Measurements from ENCODE around the gene HOOK2.

HOOK2 gene

GRCh38 chr19:12782424-12783290, 7.3 kb upstream of the HOOK2 start:
- peak; percentile 96 for DNase-seq

- no peak for DNase-seq
Observed at GRCh38 chr19:12782174-12782423, 6.7 kb upstream of the HOOK2 start.

DNA sequence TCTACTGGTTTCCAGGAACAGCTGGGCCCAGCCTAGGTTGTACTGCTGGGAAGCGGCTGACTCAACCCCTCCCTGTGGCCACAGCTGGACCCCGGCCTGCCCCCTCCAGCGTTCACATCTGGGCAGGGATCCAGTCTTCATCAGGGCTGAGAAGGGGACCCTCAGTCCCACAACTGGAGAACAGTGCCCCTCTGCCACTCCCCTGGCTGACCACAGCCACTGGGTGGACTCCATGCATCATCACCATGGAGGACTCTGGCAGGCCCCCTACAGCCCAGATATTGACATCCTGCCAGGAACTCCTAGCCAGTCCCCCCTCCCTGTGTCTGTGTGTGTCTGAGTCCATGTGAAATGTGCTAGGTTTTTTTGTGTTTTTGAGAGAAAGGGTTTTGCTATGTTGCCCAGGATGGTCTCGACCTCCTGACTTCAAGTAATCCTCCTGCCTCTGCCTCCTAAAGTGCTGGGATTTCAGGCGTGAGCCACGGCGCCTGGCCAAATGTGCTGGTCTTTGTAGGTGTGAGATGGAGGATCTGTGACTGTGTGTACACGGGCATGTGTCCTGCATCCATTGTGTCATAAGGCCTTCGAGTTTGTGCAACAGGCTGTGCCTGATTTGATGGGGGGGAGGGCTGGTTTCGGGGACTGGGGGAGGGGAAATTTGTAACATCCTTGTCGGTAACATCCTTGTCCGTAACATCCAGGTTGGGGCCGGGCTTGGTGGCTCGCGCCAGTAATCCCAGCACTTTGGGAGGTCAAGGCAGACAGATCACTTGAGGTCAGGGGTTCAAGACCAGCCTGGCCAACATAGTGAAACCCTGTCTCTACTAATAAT, 4.0 kb upstream of the HOOK2 start:
- DNase-seq, result peak; percentile 62

DNA sequence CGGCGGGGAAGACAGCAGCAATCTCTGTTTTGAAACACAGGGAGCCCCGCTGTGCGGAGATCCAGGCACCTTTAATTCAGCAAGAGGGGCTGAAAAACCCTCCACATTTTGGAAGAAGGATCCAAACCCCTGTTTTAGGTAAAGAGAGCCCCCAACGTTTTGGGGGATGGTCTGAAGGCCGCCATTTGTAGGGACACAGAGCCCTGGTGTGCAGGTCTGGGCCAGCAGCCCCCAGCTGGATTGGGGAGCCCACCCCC, 3.5 kb upstream of the HOOK2 start:
- DNase-seq, result no peak

- peak; percentile 76 for DNase-seq
Observed at GRCh38 chr19:12778017-12778904, 2.9 kb upstream of the HOOK2 start.

- DNase-seq, result peak; percentile 95
Observed at GRCh38 chr19:12777217-12778016, 2.1 kb upstream of the HOOK2 start.

DNA sequence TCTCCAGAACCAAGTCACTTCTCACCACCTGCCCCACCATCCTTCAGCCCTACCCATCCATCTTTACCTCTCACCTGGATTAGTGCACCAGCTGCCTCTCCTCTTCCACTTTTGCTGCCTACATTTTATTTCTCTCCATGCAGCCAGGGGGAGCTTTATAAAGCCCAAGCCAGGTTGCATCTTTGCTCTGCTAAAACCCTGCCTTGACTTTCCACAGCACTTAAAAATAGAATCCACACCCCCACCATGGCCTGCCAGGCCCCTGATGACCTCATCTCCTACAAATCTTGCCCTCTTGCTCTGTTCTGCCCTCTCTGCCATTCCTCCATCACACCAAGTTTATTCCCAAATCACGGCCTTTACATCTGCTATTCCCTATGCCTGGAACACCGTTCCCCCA, 1.8 kb downstream of the HOOK2 start:
- no peak for DNase-seq

- no peak for DNase-seq
Observed at GRCh38 chr19:12772323-12772722, 3.0 kb downstream of the HOOK2 start.

GRCh38 chr19:12770922-12771321, 4.4 kb downstream of the HOOK2 start:
- no peak for DNase-seq

GRCh38 chr19:12769689-12770088, 5.7 kb downstream of the HOOK2 start:
- no peak for DNase-seq

GRCh38 chr19:12767666-12768065, 7.7 kb downstream of the HOOK2 start:
- no peak for DNase-seq

DNA sequence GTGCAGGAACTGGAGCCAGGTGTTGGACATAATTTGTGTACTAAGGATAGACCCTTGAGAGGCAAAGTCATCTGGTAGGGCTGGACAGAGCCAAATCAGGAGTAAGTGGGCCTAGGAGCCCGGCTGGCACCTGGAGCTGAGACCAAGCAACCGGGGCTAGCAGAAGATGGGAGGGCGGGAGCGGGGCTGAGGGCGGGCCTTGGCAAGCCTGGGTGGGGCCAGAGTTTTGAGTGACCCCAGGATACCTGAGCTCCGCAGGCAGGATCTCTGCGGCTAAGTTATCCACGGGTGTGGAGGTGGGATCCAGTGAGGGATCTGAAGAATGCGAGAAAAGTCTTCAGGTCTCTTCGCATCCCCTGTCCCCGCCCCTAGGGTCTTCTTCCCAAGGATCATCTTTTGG, 8.2 kb downstream of the HOOK2 start:
- no peak for DNase-seq

DNA sequence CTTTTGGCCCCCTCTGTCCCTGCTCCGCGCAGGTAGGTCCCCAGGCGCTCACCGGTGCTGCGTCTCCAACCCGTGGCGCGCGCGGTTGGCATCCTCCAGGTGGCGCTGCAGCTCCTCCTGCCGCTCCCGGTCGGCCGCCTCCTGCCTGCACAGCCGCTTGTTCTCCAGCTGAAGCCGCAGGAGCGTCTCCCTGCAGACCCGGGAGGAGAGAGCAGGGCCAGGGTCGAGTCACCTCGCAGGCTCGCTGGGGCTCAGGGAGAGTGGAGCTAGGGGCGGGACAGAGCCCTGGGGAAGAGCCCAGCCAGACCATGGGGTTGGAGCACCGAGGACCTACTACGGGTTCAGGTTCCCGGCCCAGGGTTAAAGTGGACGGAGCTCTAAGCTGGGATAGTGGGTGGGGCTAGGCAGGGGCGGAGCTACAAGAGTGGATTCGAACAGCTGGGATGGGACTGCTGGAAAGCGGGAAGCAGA, 9.3 kb downstream of the HOOK2 start:
- DNase-seq, result peak; percentile 89

DNA sequence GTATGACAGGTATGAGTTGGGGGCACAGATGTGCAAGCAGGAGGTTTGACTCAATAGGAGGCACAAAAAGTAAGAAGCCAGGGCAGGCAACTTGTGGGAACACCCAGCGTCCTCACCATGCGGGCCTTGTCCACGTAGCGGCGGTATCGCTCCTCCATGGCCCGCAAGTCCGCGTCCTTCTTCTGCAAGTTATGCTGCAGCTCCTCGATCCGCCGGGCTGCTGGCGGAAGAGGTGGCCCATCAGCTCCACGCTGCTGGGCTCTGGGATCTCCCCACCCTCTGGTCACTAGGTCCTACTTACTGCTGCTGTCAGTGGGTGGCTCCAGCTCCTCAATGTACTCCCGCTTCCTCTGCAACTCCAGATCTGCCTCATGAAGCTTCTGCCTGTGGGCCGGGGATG, 10.7 kb downstream of the HOOK2 start:
- no peak for DNase-seq

DNA sequence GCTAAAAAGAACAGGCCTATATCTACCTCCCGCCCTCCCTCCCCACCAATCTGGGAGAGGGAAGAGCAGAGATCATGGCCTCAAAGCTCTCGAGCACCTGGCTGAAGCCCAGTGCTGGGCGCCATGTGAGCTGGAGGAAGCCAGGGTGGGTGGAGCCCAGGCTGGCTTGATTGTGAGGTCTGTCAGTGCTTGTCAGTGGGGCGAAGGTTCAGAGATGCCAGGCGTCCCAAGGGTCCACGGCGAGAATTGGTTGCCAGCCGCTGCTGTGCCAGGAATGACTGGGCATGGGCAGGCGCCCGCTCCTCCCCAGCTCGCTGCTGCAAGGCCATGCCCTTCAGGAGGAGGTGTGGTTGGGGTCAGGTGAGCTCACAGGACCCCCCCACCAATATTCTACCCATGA, 12.3 kb downstream of the HOOK2 start:
- DNase-seq, result no peak

DNA sequence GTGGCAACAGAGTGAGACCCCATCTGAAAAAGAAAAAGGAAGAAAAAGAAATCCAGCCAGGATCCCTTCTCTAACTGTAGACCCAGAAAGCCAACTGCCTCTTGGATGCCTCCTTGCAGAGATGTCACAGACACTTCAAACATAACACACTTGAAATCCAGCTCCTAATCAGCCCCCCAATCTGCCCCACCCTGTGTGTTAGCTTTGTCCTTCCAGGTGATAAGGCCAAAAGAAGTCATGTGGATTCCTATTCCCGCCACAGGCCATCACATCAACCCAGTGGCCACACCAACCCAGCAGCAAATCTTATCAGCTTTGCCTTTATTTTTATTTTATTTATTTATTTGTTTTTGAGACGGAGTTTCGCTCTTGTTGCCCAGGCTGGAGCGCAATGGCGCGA, 15.7 kb downstream of the HOOK2 start:
- DNase-seq, result no peak

DNA sequence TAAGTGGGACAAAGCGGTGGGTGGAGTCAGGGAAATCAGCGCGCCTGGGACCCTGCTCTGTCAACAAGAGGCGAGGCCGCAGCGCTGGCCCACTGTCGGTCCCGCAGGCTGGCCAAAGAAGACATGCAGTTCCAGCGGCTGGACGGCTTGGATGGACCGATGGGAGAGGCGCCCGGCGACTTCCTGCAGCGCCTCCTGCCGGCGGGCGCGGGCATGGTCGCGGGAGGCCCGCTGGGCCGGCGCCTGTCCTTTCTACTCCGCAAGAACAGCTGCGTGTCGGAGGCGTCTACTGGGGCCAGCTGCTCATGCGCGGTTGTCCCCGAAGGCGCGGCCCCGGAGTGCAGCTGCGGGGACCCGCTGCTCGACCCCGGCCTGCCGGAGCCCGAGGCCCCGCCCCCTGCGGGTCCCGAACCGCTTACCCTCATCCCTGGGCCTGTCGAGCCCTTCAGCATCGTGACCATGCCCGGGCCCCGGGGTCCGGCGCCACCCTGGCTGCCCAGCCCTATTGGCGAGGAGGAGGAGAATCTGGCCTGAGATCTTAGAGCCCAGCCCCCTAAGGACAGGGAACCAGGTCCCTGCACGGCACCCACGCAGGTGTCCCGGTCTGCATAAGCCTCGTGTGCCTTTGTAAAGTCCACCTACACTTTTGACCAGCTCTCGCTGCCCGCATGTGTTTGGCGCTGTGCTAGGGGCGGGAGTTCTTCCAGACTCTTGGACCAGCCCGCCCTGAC, 17.6 kb downstream of the HOOK2 start:
- DNase-seq, result peak; percentile 92

DNA sequence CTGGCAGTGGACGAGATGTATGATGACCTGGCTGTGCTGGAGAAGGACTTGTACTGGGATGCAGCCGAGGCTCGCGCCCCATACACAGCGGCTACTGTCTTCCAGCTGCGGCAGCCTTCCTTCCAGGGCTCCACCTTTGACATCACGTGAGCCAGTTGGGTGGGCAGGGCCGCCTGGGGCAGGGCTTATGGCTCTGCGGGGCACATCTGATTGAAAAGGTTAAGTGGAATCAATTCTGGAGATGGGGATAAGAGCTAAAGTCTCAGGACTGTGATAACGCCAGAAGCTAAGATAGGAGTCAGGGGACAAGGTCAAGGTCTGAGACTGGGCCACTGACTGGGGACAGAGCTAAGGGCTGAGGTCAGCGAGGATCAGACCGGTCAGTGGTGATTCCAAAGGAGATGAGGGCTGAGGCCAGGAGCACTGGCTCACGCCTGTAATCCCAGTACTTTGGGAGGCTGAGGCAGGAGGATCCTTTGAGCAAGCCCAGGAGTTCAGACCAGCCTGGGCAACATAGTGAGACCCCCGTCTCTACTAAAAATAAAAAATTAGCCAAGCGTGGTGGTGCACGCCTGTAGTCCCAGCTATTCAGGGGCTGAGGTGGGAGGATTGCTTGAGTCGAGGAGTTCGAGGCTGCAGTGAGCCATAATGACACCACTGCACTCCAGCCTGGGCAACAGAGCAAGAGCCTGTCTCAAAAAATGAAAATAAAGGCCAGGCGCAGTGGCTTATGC, 19.0 kb downstream of the HOOK2 start:
- no peak for DNase-seq

- no peak for DNase-seq
Observed at GRCh38 chr19:12754465-12755196, 20.7 kb downstream of the HOOK2 start.

- DNase-seq, result no peak
Observed at GRCh38 chr19:12752056-12752781, 23.1 kb downstream of the HOOK2 start.
